K562 (cell line): ENCODE measurements around the gene ZNF552. TPM values are rescaled to one million over a fixed set of nuclear protein-coding genes. Genes with fewer than 3 reads are reported as not detected.

Experiments
- ATAC-seq: fragments of 200-7000 bp; cut with Tn5 transposase; 3 replicates; pipeline ENCODE4 v1.9.1; 2020; ENCODE audit warnings: moderate library complexity
- BruUV-seq: library from RNA; stranded (reverse); fragments of 400-500 nt; replicated peaks from 2 replicates; lab custom pipeline; 2021; lab: Mats Ljungman, UMichigan
- CTCF ChIA-PET: fragments of 300-600 bp; formaldehyde crosslinking; extraction: SDS; loops from one replicate; lab custom pipeline; 2021; ENCODE audit warnings: low intra/inter-chr PET ratio; lab: Yijun Ruan, JAX
- POLR2A ChIA-PET: fragments of 300-600, 350-650 bp; sonication (Branson Sonifier 250); formaldehyde crosslinking; extraction: SDS; loops from one replicate; lab custom pipeline; 2021; ENCODE audit warnings: antibody characterized with exemption, inconsistent platforms; lab: Yijun Ruan, JAX
- DNase-seq, 4 experiments: peaks; one replicate each; pipeline versions ENCODE4 v3.0.0 to v3.0.0-alpha.2; 2011 to 2018; ENCODE audit warnings: low spot score in 3 of 4, mixed read lengths in 3 of 4; ENCODE audit errors: extremely low read depth in 1 of 4
- FAIRE-seq: peaks from 2 replicates; lab custom pipeline; 2011; peaks lifted over from hg19 to GRCh38; lab: Jason Lieb, UNC
- H2AFZ ChIP-seq: 2 replicates; pipeline ENCODE4 v1.6.0; 2011; ENCODE audit warnings: low read depth, low read length, control low read depth, inconsistent platforms
- H3K27ac ChIP-seq: fragments of 200-600 bp; 3 replicates; pipeline ENCODE4 v1.8.0; 2011; ENCODE audit warnings: low read depth, mild to moderate bottlenecking, control low read depth, inconsistent platforms, low read length, moderate library complexity, mixed read lengths; ENCODE audit errors: extremely low read depth
- H3K27me3 ChIP-seq, 2 experiments: fragments of 300-600 bp in 1 of 2; 2 replicates in 1 of 2; 3 replicates in 1 of 2; pipeline versions ENCODE4 v1.6.0 to v1.8.0; 2011; ENCODE audit warnings: inconsistent platforms in 2 of 2, low read length in 2 of 2, mild to moderate bottlenecking in 1 of 2, mixed read lengths in 1 of 2, moderate library complexity in 1 of 2; ENCODE audit not compliant: control insufficient read depth in 2 of 2, insufficient read depth in 2 of 2
- H3K36me3 ChIP-seq: fragments of 300-600 bp; 3 replicates; pipeline ENCODE4 v1.8.0; 2011; ENCODE audit warnings: mild to moderate bottlenecking, low read length, inconsistent platforms; ENCODE audit not compliant: control insufficient read depth, insufficient read depth
- H3K4me1 ChIP-seq, 2 experiments: fragments of 200-600 bp in 1 of 2; replicated peaks in 1 of 2; 2 replicates in 1 of 2; 3 replicates in 1 of 2; pipeline versions ENCODE4 v1.5.1 to v1.8.0; 2011; ENCODE audit warnings: inconsistent platforms in 2 of 2, low read length in 2 of 2, mild to moderate bottlenecking in 1 of 2, mixed read lengths in 1 of 2, moderate library complexity in 1 of 2; ENCODE audit not compliant: control insufficient read depth in 2 of 2, insufficient read depth in 2 of 2
- H3K4me2 ChIP-seq: 2 replicates; pipeline ENCODE4 v1.6.1; 2011; ENCODE audit warnings: low read length, control low read depth, inconsistent platforms, mixed read lengths; ENCODE audit not compliant: insufficient read depth
- H3K4me3 ChIP-seq: fragments of 200-600 bp; sonication (generic), shearing (Covaris generic); 2 replicates; pipeline ENCODE4 v1.5.1; 2016; ENCODE audit warnings: control low read depth, inconsistent platforms
- H3K79me2 ChIP-seq: fragments of 200-600 bp; 3 replicates; pipeline ENCODE4 v1.8.0; 2011; ENCODE audit warnings: low read length, inconsistent platforms; ENCODE audit not compliant: control insufficient read depth, insufficient read depth
- H3K9ac ChIP-seq, 2 experiments: 2 replicates each; pipeline versions ENCODE4 v1.6.0 to v1.6.1; 2011; ENCODE audit warnings: low read depth in 2 of 2, low read length in 2 of 2, control low read depth in 1 of 2, inconsistent platforms in 1 of 2, mild to moderate bottlenecking in 1 of 2, mixed read lengths in 1 of 2; ENCODE audit not compliant: insufficient read depth in 1 of 2
- H3K9me1 ChIP-seq: one replicate; pipeline ENCODE4 v1.6.0; 2011; ENCODE audit warnings: inconsistent platforms, mild to moderate bottlenecking, low read length, moderate library complexity; ENCODE audit not compliant: control insufficient read depth, insufficient read depth
- H3K9me3 ChIP-seq: replicated peaks from 2 replicates; pipeline ENCODE4 v1.5.1; 2011; ENCODE audit warnings: low read depth, low read length, inconsistent platforms; ENCODE audit not compliant: control insufficient read depth, insufficient read depth
- H4K20me1 ChIP-seq: replicated peaks from 2 replicates; pipeline ENCODE4 v1.6.1; 2011; ENCODE audit warnings: low read length, inconsistent platforms, mixed read lengths; ENCODE audit not compliant: control insufficient read depth, insufficient read depth
- CBX8 ChIP-seq: fragments of 200-600 bp; sonication (generic); IDR thresholded peaks from 2 replicates; pipeline ENCODE4 v1.6.1; 2012; ENCODE audit warnings: borderline replicate concordance, mixed run types, low read depth, mild to moderate bottlenecking, moderate library complexity, mixed read lengths, low read length, control low read depth, inconsistent platforms; ENCODE audit not compliant: poor library complexity, severe bottlenecking; ENCODE audit errors: extremely low read depth
- CREBBP ChIP-seq: IDR thresholded peaks from one replicate; pipeline ENCODE4 v1.6.1; 2012; ENCODE audit warnings: low read depth, mild to moderate bottlenecking, control low read depth, inconsistent platforms, low read length
- FOXK2 ChIP-seq, 2 experiments: fragments of 450-650 bp; IDR thresholded peaks in 1 of 2; conservative IDR thresholded peaks in 1 of 2; 2 replicates each; pipeline ENCODE4 v1.6.1; 2016; ENCODE audit warnings: low read depth in 2 of 2, mild to moderate bottlenecking in 1 of 2
- GTF2F1 ChIP-seq: IDR thresholded peaks from 2 replicates; pipeline ENCODE4 v1.6.1; 2011; ENCODE audit warnings: low read depth, low read length, improper control_type of control experiment
- HDAC3 ChIP-seq: fragments of 450-650 bp; IDR thresholded peaks from 2 replicates; pipeline ENCODE4 v1.6.1; 2018; ENCODE audit warnings: borderline replicate concordance, mild to moderate bottlenecking, moderate library complexity; ENCODE audit not compliant: partially characterized antibody
- HEY1 ChIP-seq: fragments of 250-450 bp; sonication (Bioruptor Pico); IDR thresholded peaks from 2 replicates; pipeline ENCODE4 v1.5.0; 2020; ENCODE audit warnings: mild to moderate bottlenecking, moderate library complexity, borderline replicate concordance
- PHF8 ChIP-seq: fragments of 200-600 bp; sonication (generic); IDR thresholded peaks from 2 replicates; pipeline ENCODE4 v1.6.1; 2012; ENCODE audit warnings: mixed run types, mild to moderate bottlenecking, inconsistent platforms, low read length, moderate library complexity, borderline replicate concordance
- RBFOX2 ChIP-seq: fragments of 200-400 bp; formaldehyde crosslinking; IDR thresholded peaks from 2 replicates; pipeline ENCODE4 v1.6.1; 2017; ENCODE audit warnings: low read depth, mild to moderate bottlenecking, low read length, moderate library complexity
- TOE1 ChIP-seq, 2 experiments: fragments of 450-650 bp in 1 of 2; sonication (generic) in 1 of 2; formaldehyde crosslinking in 1 of 2; IDR thresholded peaks; 2 replicates each; pipeline versions ENCODE4 v1.7.1 to v1.8.0; 2016 to 2022; ENCODE audit warnings: borderline replicate concordance in 2 of 2, mild to moderate bottlenecking in 2 of 2, antibody characterized with exemption in 1 of 2, inconsistent platforms in 1 of 2, low read depth in 1 of 2, missing genetic modification reagents in 1 of 2, moderate library complexity in 1 of 2
- WHSC1 ChIP-seq: IDR thresholded peaks from one replicate; pipeline ENCODE4 v1.6.1; 2012; ENCODE audit warnings: low read length, control low read depth, inconsistent platforms
- ZNF699 ChIP-seq: fragments of 250-450 bp; sonication (Bioruptor Pico); IDR thresholded peaks from 2 replicates; pipeline ENCODE4 v1.8.0; 2021; ENCODE audit warnings: mild to moderate bottlenecking, moderate library complexity; ENCODE audit not compliant: insufficient replicate concordance
- WGBS: fragments of 100-300 bp; shearing (Covaris generic); methylation state at CpG from one replicate; pipeline ENCODE4 v1.1.6; 2016; ENCODE audit warnings: low coverage, mixed read lengths; ENCODE audit not compliant: insufficient coverage; ENCODE audit errors: missing lambda C conversion rate; 5-methylcytosine and 5-hydroxymethylcytosine counted together
- in situ Hi-C: fragments of 300-500 bp; cut with MboI; formaldehyde crosslinking; loops from 4 replicates; pipeline ENCODE4 v1.15.0; 2018; ENCODE audit warnings: inconsistent platforms, mixed read lengths
- intact Hi-C: fragments of 100-400 bp; cut with micrococcal nuclease; formaldehyde crosslinking; loops from 2 replicates; pipeline ENCODE4 v1.14.2; 2022
- polyA plus RNA-seq, 8 experiments: library from polyadenylated mRNA; depleted of rRNA in 4 of 8; stranded (reverse) in 5 of 8; unstranded in 3 of 8; fragments of >200 nt; fragmentation: Nextera tagmentation in 2 of 8; fragmentation: Illumina TruSeq in 1 of 8; extraction: Ambion mirVana in 2 of 8; extraction: Trizol in 1 of 8; gene quantifications; 2 replicates each; pipeline versions ENCODE4 v1.2.1 to v1.2.3, GENCODE V29; 2011 to 2014; ENCODE audit warnings: inconsistent platforms in 1 of 8, missing spikeins in 1 of 8
- total RNA-seq, 7 experiments: library from RNA; depleted of rRNA in 6 of 7; stranded (reverse); fragments of >200 nt in 6 of 7; fragmentation: Illumina TruSeq in 2 of 7; extraction: Trizol in 2 of 7; gene quantifications; 2 replicates each; pipeline versions ENCODE4 v1.2.1 to v1.2.3, GENCODE V29; 2011 to 2021; ENCODE audit warnings: low replicate concordance in 1 of 7
- TF ChIP-seq, protein P1 (sequence below): IDR thresholded peaks from 3 replicates; pipeline ENCODE4 v1.6.1; 2011; ENCODE audit warnings: borderline replicate concordance, mild to moderate bottlenecking; ENCODE audit not compliant: insufficient read length, insufficient read depth
- TF ChIP-seq, protein P2 (sequence below): fragments of 250-450 bp; sonication (Bioruptor Pico); IDR thresholded peaks from 2 replicates; pipeline ENCODE4 v1.4.0; 2020; ENCODE audit warnings: mild to moderate bottlenecking, moderate library complexity, borderline replicate concordance

The ZNF552 gene
- total and polyA plus RNA-seq, 9 of the 15 experiments (the other 6 are each of a cell fraction or from before 2014, with no cell fraction given) = 4.4 to 12.4 (median 8.5) TPM

DNA sequence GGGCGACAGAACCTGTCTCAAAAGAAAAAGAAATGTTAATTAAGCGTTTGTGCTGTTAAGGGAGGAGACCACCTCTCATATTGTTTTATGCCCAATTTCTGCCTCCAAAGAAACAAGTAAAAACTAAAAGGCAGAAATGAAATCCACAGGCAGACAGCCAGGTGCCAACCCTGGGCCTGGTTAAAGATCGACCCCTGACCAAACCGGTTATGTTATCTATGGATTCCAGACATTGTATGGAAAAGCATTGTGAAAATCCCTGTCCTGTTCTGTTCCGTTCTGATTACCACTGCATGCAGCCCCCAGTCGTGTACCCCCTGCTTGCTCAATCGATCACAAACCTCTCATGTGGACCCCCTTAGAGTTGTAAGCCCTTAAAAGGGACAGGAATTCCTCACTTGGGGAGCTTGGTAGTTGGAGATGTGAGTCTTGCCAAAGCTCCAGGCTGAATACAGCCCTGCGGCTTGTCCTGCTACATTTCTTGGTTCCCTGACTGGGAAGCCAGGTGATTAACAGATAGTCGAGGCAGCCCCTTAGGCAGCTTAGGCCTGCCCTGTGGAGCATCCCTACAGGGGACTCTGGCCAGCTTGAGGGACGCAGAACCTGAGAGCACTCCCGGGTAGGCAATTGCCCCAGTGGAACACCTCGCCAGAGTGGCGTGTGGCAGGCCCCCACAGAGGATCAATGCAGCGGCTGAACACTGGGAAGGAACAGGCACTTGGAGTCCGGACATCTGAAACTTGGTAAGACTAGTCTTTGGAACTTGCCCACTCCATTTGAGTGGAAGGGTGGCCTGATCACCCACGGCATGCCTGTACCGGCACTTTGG lies 748 bp upstream of the ZNF552 start:
- ChIA-PET POLR2A (interaction anchor here (0.8 to 0.9 kb wide), 2 partner anchors 13 to 183 kb away, joined by 3 read pairs; partner anchors contain the start of gene ZNF211), CTCF (no interaction called here)
- TF ChIP-seq TOE1 (IDR thresholded peaks at IDR 0.05; ENCODE audit: borderline replicate concordance) (no peak), TOE1 (CRISPR knock-in tag; IDR thresholded peaks at IDR 0.05; ENCODE audit: borderline replicate concordance, low read depth) (no peak), WHSC1 (no peak), ZNF699 (no peak), FOXK2 (conservative IDR thresholded peaks at IDR 0.05 in 1 of 2, IDR thresholded peaks at IDR 0.05 in 1 of 2; ENCODE audit: low read depth in 2 of 2) (no peak), CREBBP (no peak), RBFOX2 (no peak), HDAC3 (no peak), HEY1 (CRISPR knock-in tag) (no peak), CBX8 (no peak), PHF8 (no peak), GTF2F1 (no peak)
- TF ChIP-seq, protein P1, sequence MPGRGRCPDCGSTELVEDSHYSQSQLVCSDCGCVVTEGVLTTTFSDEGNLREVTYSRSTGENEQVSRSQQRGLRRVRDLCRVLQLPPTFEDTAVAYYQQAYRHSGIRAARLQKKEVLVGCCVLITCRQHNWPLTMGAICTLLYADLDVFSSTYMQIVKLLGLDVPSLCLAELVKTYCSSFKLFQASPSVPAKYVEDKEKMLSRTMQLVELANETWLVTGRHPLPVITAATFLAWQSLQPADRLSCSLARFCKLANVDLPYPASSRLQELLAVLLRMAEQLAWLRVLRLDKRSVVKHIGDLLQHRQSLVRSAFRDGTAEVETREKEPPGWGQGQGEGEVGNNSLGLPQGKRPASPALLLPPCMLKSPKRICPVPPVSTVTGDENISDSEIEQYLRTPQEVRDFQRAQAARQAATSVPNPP = no peak
- TF ChIP-seq, protein P2, sequence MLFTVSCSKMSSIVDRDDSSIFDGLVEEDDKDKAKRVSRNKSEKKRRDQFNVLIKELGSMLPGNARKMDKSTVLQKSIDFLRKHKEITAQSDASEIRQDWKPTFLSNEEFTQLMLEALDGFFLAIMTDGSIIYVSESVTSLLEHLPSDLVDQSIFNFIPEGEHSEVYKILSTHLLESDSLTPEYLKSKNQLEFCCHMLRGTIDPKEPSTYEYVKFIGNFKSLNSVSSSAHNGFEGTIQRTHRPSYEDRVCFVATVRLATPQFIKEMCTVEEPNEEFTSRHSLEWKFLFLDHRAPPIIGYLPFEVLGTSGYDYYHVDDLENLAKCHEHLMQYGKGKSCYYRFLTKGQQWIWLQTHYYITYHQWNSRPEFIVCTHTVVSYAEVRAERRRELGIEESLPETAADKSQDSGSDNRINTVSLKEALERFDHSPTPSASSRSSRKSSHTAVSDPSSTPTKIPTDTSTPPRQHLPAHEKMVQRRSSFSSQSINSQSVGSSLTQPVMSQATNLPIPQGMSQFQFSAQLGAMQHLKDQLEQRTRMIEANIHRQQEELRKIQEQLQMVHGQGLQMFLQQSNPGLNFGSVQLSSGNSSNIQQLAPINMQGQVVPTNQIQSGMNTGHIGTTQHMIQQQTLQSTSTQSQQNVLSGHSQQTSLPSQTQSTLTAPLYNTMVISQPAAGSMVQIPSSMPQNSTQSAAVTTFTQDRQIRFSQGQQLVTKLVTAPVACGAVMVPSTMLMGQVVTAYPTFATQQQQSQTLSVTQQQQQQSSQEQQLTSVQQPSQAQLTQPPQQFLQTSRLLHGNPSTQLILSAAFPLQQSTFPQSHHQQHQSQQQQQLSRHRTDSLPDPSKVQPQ (CRISPR knock-in tag) = no peak
- peak overlapping the region; percentile 80 to 89; a peak in 3 of 4 replicates for H3K9ac ChIP-seq
- H4K20me1 ChIP-seq = no peaks in the 10 kb centered on the region
- DNase-seq (no peak), ATAC-seq (no peak), FAIRE-seq (no peak)
- H3K27ac ChIP-seq = no peak overlapping the region
- peak overlapping the region; percentile 60; the same call in 1 of the 2 replicates for H3K4me3 ChIP-seq
- in situ Hi-C loops = no loop called here
- H3K79me2 ChIP-seq = peaks cover 38% of the 10 kb centered on the region
- no peaks in the 10 kb centered on the region for H3K27me3 ChIP-seq
- peaks cover 1% of the 10 kb centered on the region for H3K9me1 ChIP-seq
- intact Hi-C loops = no loop called here
- H2AFZ ChIP-seq = peak overlapping the region; percentile 86
- peaks cover 21% of the 10 kb centered on the region for H3K36me3 ChIP-seq
- no TSS peak for BruUV-seq
- peak overlapping the region; percentile 80 for H3K4me2 ChIP-seq
- H3K4me1 ChIP-seq = peaks cover 4 to 18% of the 10 kb centered on the region in 2 experiments; a peak in 4 of 5 replicates
- H3K9me3 ChIP-seq = no peaks in the 10 kb centered on the region
- WGBS = 82% methylated on average over 17 of the region's 17 CpGs
